Gastroesophageal sphincter (tissue), 3 donors: ENCODE results near the gene DKKL1.

Source experiments
- CTCF ChIP-seq, 4 experiments: fragments of 200-600 bp in 2 of 4; fragments of 450-650 bp in 2 of 4; sonication (generic) in 1 of 4; IDR thresholded peaks; one replicate each; pipeline ENCODE4 v1.5.1; 2017 to 2019; ENCODE audit warnings: antibody characterized with exemption in 4 of 4, mild to moderate bottlenecking in 2 of 4, moderate library complexity in 2 of 4
- EP300 ChIP-seq: sonication (generic); formaldehyde crosslinking; IDR thresholded peaks from one replicate; pipeline ENCODE4 v1.6.1; 2017; ENCODE audit warnings: antibody characterized with exemption, mild to moderate bottlenecking
- POLR2AphosphoS5 ChIP-seq: sonication (generic); formaldehyde crosslinking; IDR thresholded peaks from one replicate; pipeline ENCODE4 v1.6.1; 2017; ENCODE audit warnings: antibody characterized with exemption

GRCh38 chr19:49348305-49349189 lies 15.1 kb upstream of the DKKL1 start:
- TF ChIP-seq CTCF (IDR thresholded peaks at IDR 0.05) (no peak), POLR2AphosphoS5 (no peak), EP300 (no peak)
